B cell (primary cell): ENCODE measurements around the gene CAPN12. TPM values are rescaled to one million over a fixed set of nuclear protein-coding genes. Genes with fewer than 3 reads are reported as not detected.

Experiments
- ATAC-seq: fragments of 200-7000 bp; cut with Tn5 transposase; one replicate; pipeline ENCODE4 v1.10.0; 2021; ENCODE audit warnings: low read depth, mild to moderate bottlenecking, moderate number of reproducible peaks, moderate library complexity
- CTCF ChIA-PET: fragments of 350-600 bp; sonication (Branson Sonifier 250); formaldehyde crosslinking; loops from one replicate; lab custom pipeline; 2021; ENCODE audit warnings: antibody characterized with exemption, inconsistent platforms; lab: Charles Lee
- POLR2A ChIA-PET: fragments of 350-600 bp; sonication (Branson Sonifier 250); formaldehyde crosslinking; loops from one replicate; lab custom pipeline; 2021; ENCODE audit warnings: antibody characterized with exemption; lab: Charles Lee
- DNase-seq: peaks from one replicate; pipeline ENCODE4 v3.0.0; 2013
- H2AFZ ChIP-seq: 2 replicates; pipeline ENCODE4 v1.6.1; 2012; ENCODE audit warnings: mild to moderate bottlenecking, low read depth, low read length; ENCODE audit not compliant: insufficient read depth, poor library complexity, severe bottlenecking
- H3K27ac ChIP-seq, 2 donors: 1 replicate in 1 of 2; 2 replicates in 1 of 2; pipeline ENCODE4 v1.5.1; 2012 to 2013; ENCODE audit warnings: low read length in 2 of 2, mild to moderate bottlenecking in 2 of 2, moderate library complexity in 1 of 2
- H3K27me3 ChIP-seq, 4 experiments: fragments of 200-600 bp in 1 of 4; sonication (generic) in 1 of 4; replicated peaks in 1 of 4; 1 replicate in 2 of 4; 2 replicates in 2 of 4; pipeline versions ENCODE4 v1.6.1 to v1.7.0; 2013 to 2016; ENCODE audit warnings: low read length in 3 of 4, mild to moderate bottlenecking in 2 of 4, mixed read lengths in 1 of 4, moderate library complexity in 1 of 4; ENCODE audit not compliant: insufficient read depth in 4 of 4, control insufficient read depth in 3 of 4; ENCODE audit errors: control extremely low read depth in 1 of 4
- H3K36me3 ChIP-seq, 2 experiments: replicated peaks in 1 of 2; 1 replicate in 1 of 2; 2 replicates in 1 of 2; pipeline versions ENCODE4 v1.6.1 to v1.7.1; 2013; ENCODE audit warnings: low read length in 1 of 2; ENCODE audit not compliant: insufficient read depth in 2 of 2, control insufficient read depth in 1 of 2; ENCODE audit errors: control extremely low read depth in 1 of 2, extremely low read depth in 1 of 2
- H3K4me1 ChIP-seq, 2 donors: fragments of 200-600 bp in 1 of 2; sonication (generic) in 1 of 2; 1 replicate in 1 of 2; 2 replicates in 1 of 2; pipeline versions ENCODE4 v1.5.1 to v1.6.1; 2013 to 2017; ENCODE audit warnings: low read length in 2 of 2; ENCODE audit not compliant: control insufficient read depth in 2 of 2, insufficient read depth in 2 of 2
- H3K4me2 ChIP-seq: replicated peaks from 2 replicates; pipeline ENCODE3; 2012; ENCODE audit warnings: mild to moderate bottlenecking, low read depth, low read length; ENCODE audit not compliant: poor library complexity, severe bottlenecking
- H3K4me3 ChIP-seq, 5 experiments: fragments of 200-600 bp in 1 of 5; sonication (generic) in 1 of 5; 1 replicate in 3 of 5; 2 replicates in 2 of 5; pipeline versions ENCODE4 v1.5.1 to v1.7.0; 2011 to 2016; ENCODE audit warnings: low read length in 4 of 5, mild to moderate bottlenecking in 4 of 5, low read depth in 2 of 5, control low read depth in 1 of 5, moderate library complexity in 1 of 5; ENCODE audit not compliant: insufficient read depth in 1 of 5; ENCODE audit errors: control extremely low read depth in 1 of 5, extremely low read depth in 1 of 5
- H3K79me2 ChIP-seq: fragments of 200-600 bp; sonication (generic); one replicate; pipeline ENCODE4 v1.6.0; 2016; ENCODE audit warnings: low read length; ENCODE audit not compliant: control insufficient read depth, insufficient read depth
- H3K9ac ChIP-seq: fragments of 200-600 bp; sonication (generic); 2 replicates; pipeline ENCODE4 v1.6.1; 2017; ENCODE audit warnings: mild to moderate bottlenecking, low read length, moderate library complexity
- H3K9me3 ChIP-seq, 3 donors: one replicate each; pipeline versions ENCODE4 v1.6.1 to v1.7.1; 2013; ENCODE audit warnings: low read length in 2 of 3; ENCODE audit not compliant: control insufficient read depth in 2 of 3, insufficient read depth in 1 of 3; ENCODE audit errors: control extremely low read depth in 1 of 3
- H4K20me1 ChIP-seq: 2 replicates; pipeline ENCODE4 v1.6.0; 2012; ENCODE audit warnings: mild to moderate bottlenecking, low read length; ENCODE audit not compliant: insufficient read depth, control insufficient read depth, poor library complexity, severe bottlenecking
- H3K27ac Mint-ChIP-seq: one replicate; pipeline ENCODE4 v1.8.0; 2021; ENCODE audit warnings: mixed read lengths
- H3K27me3 Mint-ChIP-seq: one replicate; pipeline ENCODE4 v1.8.0; 2021; ENCODE audit warnings: mixed read lengths
- H3K4me1 Mint-ChIP-seq: one replicate; pipeline ENCODE4 v1.8.0; 2021; ENCODE audit warnings: mixed read lengths
- H3K4me3 Mint-ChIP-seq: one replicate; pipeline ENCODE4 v1.8.0; 2021; ENCODE audit warnings: mixed read lengths
- H3K9me3 Mint-ChIP-seq: one replicate; pipeline ENCODE4 v1.8.0; 2022; ENCODE audit warnings: mixed read lengths; ENCODE audit not compliant: insufficient read depth
- EZH2 ChIP-seq: IDR thresholded peaks from 2 replicates; pipeline ENCODE4 v1.6.1; 2012; ENCODE audit warnings: borderline replicate concordance, low read depth, mild to moderate bottlenecking, moderate library complexity, low read length; ENCODE audit not compliant: insufficient read depth, poor library complexity, severe bottlenecking
- WGBS: methylation state at CpG from one replicate; pipeline ENCODE4 v1.1.5; 2013; ENCODE audit warnings: missing lambda C conversion rate; ENCODE audit not compliant: insufficient coverage; 5-methylcytosine and 5-hydroxymethylcytosine counted together
- intact Hi-C: fragments of 100-400 bp; cut with micrococcal nuclease; formaldehyde crosslinking; loops from one replicate; pipeline ENCODE4 v1.10.0; 2022
- polyA plus RNA-seq: library from polyadenylated mRNA; depleted of rRNA; stranded (reverse); fragments of >200 nt; gene quantifications from 2 replicates; pipeline ENCODE4 v1.2.3, GENCODE V29; 2012
- total RNA-seq, 2 donors: library from RNA; stranded (reverse); fragments of 120-200 nt in 1 of 2; gene quantifications; 1 replicate in 1 of 2; 2 replicates in 1 of 2; pipeline versions ENCODE4 v1.2.3 to v1.2.4, GENCODE V29; 2013 to 2022
- TF ChIP-seq, protein P1 (sequence below): fragments of 200-600 bp; IDR thresholded peaks from one replicate; pipeline ENCODE4 v1.8.0; 2022; ENCODE audit warnings: antibody characterized with exemption, mild to moderate bottlenecking

Gene CAPN12
- total and polyA plus RNA-seq, 2 donors (not counting 1 experiment from before 2014, with no cell fraction given), result 28.6 to 104 TPM

DNA sequence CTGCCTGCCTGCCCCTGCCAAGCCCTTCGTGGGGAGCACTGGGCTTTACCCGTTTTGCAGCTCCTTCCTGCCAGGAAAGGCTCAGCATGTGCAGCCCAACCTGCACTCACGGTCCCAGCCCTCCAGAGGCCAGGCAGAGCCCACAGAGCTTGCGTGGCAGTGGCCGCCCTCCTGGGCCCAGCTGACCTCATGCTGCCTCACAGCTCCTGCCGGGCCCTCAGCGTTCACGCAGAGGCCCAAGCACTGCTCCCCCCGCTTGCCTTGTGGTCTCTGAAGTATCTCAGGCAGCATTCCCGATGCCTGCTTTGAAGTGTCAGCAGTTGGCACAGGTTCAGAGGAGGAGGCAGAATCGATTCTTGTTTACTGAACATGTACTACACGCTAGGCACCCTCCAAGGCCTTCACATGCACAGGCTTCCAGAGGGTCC lies 32.5 kb downstream of the CAPN12 start:
- no peak overlapping the region for H3K4me3 ChIP-seq
- POLR2A ChIA-PET, result no interaction called here
- H3K4me1 Mint-ChIP-seq, result no peaks in the 10 kb centered on the region
- H3K27ac Mint-ChIP-seq, result no peak overlapping the region
- DNase-seq (no peak), ATAC-seq (no peak)
- intact Hi-C loops, result no loop called here
- H3K9ac ChIP-seq, result no peak overlapping the region
- no peaks in the 10 kb centered on the region for H3K27me3 Mint-ChIP-seq
- H3K4me2 ChIP-seq, result no peak overlapping the region
- CTCF ChIA-PET, result no interaction called here
- H3K79me2 ChIP-seq, result no peaks in the 10 kb centered on the region
- WGBS, result 97% methylated on average over 12 of the region's 12 CpGs
- no peaks in the 10 kb centered on the region for H3K9me3 Mint-ChIP-seq
- no peaks in the 10 kb centered on the region for H4K20me1 ChIP-seq
- TF ChIP-seq, protein P1, sequence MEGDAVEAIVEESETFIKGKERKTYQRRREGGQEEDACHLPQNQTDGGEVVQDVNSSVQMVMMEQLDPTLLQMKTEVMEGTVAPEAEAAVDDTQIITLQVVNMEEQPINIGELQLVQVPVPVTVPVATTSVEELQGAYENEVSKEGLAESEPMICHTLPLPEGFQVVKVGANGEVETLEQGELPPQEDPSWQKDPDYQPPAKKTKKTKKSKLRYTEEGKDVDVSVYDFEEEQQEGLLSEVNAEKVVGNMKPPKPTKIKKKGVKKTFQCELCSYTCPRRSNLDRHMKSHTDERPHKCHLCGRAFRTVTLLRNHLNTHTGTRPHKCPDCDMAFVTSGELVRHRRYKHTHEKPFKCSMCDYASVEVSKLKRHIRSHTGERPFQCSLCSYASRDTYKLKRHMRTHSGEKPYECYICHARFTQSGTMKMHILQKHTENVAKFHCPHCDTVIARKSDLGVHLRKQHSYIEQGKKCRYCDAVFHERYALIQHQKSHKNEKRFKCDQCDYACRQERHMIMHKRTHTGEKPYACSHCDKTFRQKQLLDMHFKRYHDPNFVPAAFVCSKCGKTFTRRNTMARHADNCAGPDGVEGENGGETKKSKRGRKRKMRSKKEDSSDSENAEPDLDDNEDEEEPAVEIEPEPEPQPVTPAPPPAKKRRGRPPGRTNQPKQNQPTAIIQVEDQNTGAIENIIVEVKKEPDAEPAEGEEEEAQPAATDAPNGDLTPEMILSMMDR, result no peak
- no peak for TF ChIP-seq EZH2
- H2AFZ ChIP-seq, result no peak overlapping the region
- no peak overlapping the region for H3K27ac ChIP-seq
- H3K4me3 Mint-ChIP-seq, result no peak overlapping the region
- H3K36me3 ChIP-seq, result peaks cover 0 to 80% of the 10 kb centered on the region in 2 experiments
- no peaks in the 10 kb centered on the region for H3K27me3 ChIP-seq
- H3K9me3 ChIP-seq, result no peaks in the 10 kb centered on the region
- no peaks in the 10 kb centered on the region for H3K4me1 ChIP-seq

- Histone ChIP-seq H4K20me1 (no peaks in the 10 kb centered on the region), H3K9me3 (no peaks in the 10 kb centered on the region), H2AFZ (no peak overlapping the region), H3K36me3 (peaks cover 0 to 80% of the 10 kb centered on the region in 2 experiments), H3K4me1 (no peaks in the 10 kb centered on the region), H3K4me3 (no peak overlapping the region), H3K4me2 (no peak overlapping the region), H3K9ac (no peak overlapping the region), H3K27me3 (no peaks in the 10 kb centered on the region), H3K27ac (no peak overlapping the region), H3K79me2 (no peaks in the 10 kb centered on the region)
- Mint-ChIP-seq H3K27me3 (no peaks in the 10 kb centered on the region), H3K27ac (no peak overlapping the region), H3K4me1 (no peaks in the 10 kb centered on the region), H3K4me3 (no peak overlapping the region), H3K9me3 (no peaks in the 10 kb centered on the region)
- TF ChIP-seq, protein P1, result no peak
- no peak for TF ChIP-seq EZH2
- no peak for DNase-seq
- intact Hi-C loops, result no loop called here
- ChIA-PET POLR2A (interaction anchor here (0.5 kb wide), 1 partner anchor 190 kb away, joined by 3 read pairs; no protein-coding TSS in a partner anchor), CTCF (no interaction called here)
- ATAC-seq, result no peak
- 91% methylated on average over 20 of the region's 25 CpGs for WGBS
These were observed 33.1 kb downstream of the CAPN12 start for GRCh38 chr19:38710928-38711725.
